ENCODE measurements around the gene DZIP1L. TPM values are rescaled to one million over a fixed set of nuclear protein-coding genes. Genes with fewer than 3 reads are reported as not detected.

The DZIP1L gene
- total RNA-seq, 1 donor from 2014 or later, result 7.7 TPM

DNA sequence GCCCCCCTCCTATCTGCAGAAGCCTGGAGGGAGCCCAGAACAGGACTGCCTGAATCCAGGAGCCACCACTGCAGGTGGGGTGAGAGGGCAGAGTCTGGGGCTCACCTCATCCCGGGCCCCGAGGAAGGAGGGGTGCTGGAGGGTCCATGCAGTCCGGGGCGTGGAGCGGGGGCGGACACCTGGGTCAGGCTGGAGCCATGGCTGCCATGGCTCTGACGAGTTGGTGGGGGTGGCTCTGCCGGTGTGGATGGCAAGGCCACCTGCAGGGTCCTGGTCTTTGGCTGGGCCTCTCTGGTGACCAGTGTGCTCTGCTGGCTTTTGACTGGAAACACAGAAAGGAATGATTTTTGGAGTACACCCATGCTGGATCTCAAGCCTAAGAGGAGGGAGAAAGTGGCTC is 47.4 kb downstream of the DZIP1L start:
- TF ChIP-seq, protein P1, sequence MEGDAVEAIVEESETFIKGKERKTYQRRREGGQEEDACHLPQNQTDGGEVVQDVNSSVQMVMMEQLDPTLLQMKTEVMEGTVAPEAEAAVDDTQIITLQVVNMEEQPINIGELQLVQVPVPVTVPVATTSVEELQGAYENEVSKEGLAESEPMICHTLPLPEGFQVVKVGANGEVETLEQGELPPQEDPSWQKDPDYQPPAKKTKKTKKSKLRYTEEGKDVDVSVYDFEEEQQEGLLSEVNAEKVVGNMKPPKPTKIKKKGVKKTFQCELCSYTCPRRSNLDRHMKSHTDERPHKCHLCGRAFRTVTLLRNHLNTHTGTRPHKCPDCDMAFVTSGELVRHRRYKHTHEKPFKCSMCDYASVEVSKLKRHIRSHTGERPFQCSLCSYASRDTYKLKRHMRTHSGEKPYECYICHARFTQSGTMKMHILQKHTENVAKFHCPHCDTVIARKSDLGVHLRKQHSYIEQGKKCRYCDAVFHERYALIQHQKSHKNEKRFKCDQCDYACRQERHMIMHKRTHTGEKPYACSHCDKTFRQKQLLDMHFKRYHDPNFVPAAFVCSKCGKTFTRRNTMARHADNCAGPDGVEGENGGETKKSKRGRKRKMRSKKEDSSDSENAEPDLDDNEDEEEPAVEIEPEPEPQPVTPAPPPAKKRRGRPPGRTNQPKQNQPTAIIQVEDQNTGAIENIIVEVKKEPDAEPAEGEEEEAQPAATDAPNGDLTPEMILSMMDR (IDR thresholded peaks at IDR 0.05; ENCODE audit: unreplicated experiment), result no peak
- Mint-ChIP-seq H3K27ac (ENCODE audit: unreplicated experiment) (no peak overlapping the region), H3K9me3 (ENCODE audit: unreplicated experiment) (no peaks in the 10 kb centered on the region), H3K4me3 (ENCODE audit: unreplicated experiment) (no peak overlapping the region), H3K36me3 (ENCODE audit: low read depth, unreplicated experiment) (peaks cover 15% of the 10 kb centered on the region), H3K27me3 (ENCODE audit: unreplicated experiment) (peaks cover 4% of the 10 kb centered on the region), H3K4me1 (ENCODE audit: unreplicated experiment) (peaks cover 5% of the 10 kb centered on the region)
- DNase-seq (ENCODE audit: low spot score), result no peak

DNA sequence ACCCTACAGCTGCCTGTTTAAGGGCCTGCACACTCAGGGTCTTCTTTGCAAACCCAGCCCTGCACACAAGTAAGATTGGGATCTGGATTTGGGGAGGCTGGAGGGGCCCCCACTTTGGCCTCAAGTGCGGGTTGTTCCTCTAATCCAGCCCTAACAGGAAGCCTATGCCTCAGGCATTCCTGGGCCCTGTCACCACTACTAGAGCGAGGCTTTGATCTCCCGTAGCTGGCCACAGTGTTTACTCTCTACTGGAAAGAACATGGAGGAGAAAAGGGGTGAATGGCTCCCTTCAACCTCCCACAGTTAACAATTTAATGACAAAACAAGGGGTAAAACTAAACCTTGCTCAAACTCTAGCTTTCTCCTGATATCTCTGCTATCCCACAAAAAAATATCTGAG is 48.4 kb downstream of the DZIP1L start:
- Mint-ChIP-seq H3K36me3 (ENCODE audit: low read depth, unreplicated experiment) (peaks cover 15% of the 10 kb centered on the region), H3K9me3 (ENCODE audit: unreplicated experiment) (no peaks in the 10 kb centered on the region), H3K27me3 (ENCODE audit: unreplicated experiment) (peaks cover 4% of the 10 kb centered on the region), H3K4me3 (ENCODE audit: unreplicated experiment) (no peak overlapping the region), H3K27ac (ENCODE audit: unreplicated experiment) (no peak overlapping the region), H3K4me1 (ENCODE audit: unreplicated experiment) (peaks cover 5% of the 10 kb centered on the region)
- TF ChIP-seq, protein P1 (IDR thresholded peaks at IDR 0.05; ENCODE audit: unreplicated experiment), result no peak
- DNase-seq (ENCODE audit: low spot score), result no peak

DNA sequence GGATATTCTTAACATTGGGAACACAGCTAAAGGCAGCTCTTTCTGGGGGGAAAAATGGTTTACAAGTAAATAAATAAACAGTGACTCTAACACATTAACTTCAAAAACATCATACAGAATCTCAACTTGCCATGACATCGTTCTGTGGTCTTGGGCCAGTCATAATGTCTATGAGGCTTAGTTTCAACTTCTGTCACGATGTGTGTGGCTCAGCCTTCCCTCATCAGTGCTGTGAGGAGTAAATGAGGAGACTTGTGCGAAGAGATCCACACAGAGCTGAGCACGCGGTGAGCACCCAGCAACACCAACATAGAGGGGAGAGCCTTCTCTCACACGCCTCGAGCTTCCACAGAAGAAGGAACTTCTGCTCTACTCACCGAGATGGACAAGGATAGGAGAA is 49.0 kb downstream of the DZIP1L start:
- peaks cover 15% of the 10 kb centered on the region for H3K36me3 Mint-ChIP-seq (ENCODE audit: low read depth, unreplicated experiment)
- TF ChIP-seq, protein P1 (IDR thresholded peaks at IDR 0.05; ENCODE audit: unreplicated experiment), result no peak
- H3K4me3 Mint-ChIP-seq (ENCODE audit: unreplicated experiment), result no peak overlapping the region
- H3K9me3 Mint-ChIP-seq (ENCODE audit: unreplicated experiment), result no peaks in the 10 kb centered on the region
- peaks cover 5% of the 10 kb centered on the region for H3K4me1 Mint-ChIP-seq (ENCODE audit: unreplicated experiment)
- peaks cover 4% of the 10 kb centered on the region for H3K27me3 Mint-ChIP-seq (ENCODE audit: unreplicated experiment)
- no peak overlapping the region for H3K27ac Mint-ChIP-seq (ENCODE audit: unreplicated experiment)
- DNase-seq (ENCODE audit: low spot score), result no peak

DNA sequence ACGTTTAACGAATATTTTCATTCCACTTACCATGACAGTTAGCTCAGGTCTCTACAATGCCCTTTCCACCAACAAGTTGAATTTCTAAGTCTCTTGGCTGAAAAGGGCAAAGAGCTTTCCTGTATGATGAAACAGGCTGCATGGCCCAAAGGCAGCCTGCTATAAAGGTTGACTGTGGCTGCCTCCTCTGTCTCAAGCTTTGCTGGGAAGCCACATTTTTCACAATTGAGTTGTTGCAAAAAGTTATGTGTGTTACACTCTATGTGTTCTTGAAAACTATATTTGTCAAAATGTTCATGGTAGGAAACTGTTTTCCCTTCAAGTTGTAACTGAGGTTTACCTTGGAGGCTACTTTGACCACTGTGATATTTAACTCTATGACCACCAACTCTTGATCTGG is 49.5 kb downstream of the DZIP1L start:
- no peak overlapping the region for H3K27ac Mint-ChIP-seq (ENCODE audit: unreplicated experiment)
- TF ChIP-seq, protein P1 (IDR thresholded peaks at IDR 0.05; ENCODE audit: unreplicated experiment), result no peak
- no peak overlapping the region for H3K4me3 Mint-ChIP-seq (ENCODE audit: unreplicated experiment)
- H3K36me3 Mint-ChIP-seq (ENCODE audit: low read depth, unreplicated experiment), result peaks cover 14% of the 10 kb centered on the region
- H3K4me1 Mint-ChIP-seq (ENCODE audit: unreplicated experiment), result peaks cover 5% of the 10 kb centered on the region
- H3K27me3 Mint-ChIP-seq (ENCODE audit: unreplicated experiment), result peaks cover 2% of the 10 kb centered on the region
- no peak for DNase-seq (ENCODE audit: low spot score)
- no peaks in the 10 kb centered on the region for H3K9me3 Mint-ChIP-seq (ENCODE audit: unreplicated experiment)

DNA sequence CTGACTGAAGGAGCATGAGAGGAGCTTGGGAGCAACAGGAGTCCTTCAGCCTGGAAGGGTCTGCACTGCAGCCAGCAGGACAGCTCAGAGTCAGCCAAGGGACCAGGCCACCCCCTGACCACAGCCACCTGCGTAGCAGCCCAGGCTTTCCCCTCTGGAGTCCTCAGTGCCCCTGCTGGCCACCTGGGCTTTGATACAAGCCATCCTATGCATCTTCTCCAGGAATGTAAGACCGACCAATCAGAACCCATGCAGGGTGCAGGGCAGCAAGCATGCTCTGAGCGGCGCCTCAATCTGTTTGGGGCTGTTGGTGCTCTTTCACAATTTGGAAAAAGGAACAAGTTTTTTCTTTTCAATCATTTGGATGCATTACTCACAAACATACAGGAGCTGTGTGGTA is 52.0 kb downstream of the DZIP1L start:
- Mint-ChIP-seq H3K36me3 (ENCODE audit: low read depth, unreplicated experiment) (peaks cover 14% of the 10 kb centered on the region), H3K4me3 (ENCODE audit: unreplicated experiment) (no peak overlapping the region), H3K9me3 (ENCODE audit: unreplicated experiment) (no peaks in the 10 kb centered on the region), H3K27ac (ENCODE audit: unreplicated experiment) (no peak overlapping the region), H3K4me1 (ENCODE audit: unreplicated experiment) (peaks cover 1% of the 10 kb centered on the region), H3K27me3 (ENCODE audit: unreplicated experiment) (no peaks in the 10 kb centered on the region)
- no peak for DNase-seq (ENCODE audit: low spot score)
- TF ChIP-seq, protein P1 (IDR thresholded peaks at IDR 0.05; ENCODE audit: unreplicated experiment), result no peak
